ENCODE data around the gene FLRT1. TPM values are rescaled to one million over a fixed set of nuclear protein-coding genes. Genes with fewer than 3 reads are reported as not detected.

The FLRT1 gene
- total and polyA plus RNA-seq, 4 donors = 0.02 to 0.32 (median 0.05) TPM; not detected in 1

GRCh38 chr11:64056213-64056785, 20.6 kb downstream of the FLRT1 start (continued):
- TF ChIP-seq FOXA2 (IDR thresholded peaks at IDR 0.05) (no peak), NR2F2 (IDR thresholded peaks at IDR 0.05) (no peak), ATF3 (IDR thresholded peaks at IDR 0.05) (no peak), FOXA1 (IDR thresholded peaks at IDR 0.05) (no peak), HNF4G (IDR thresholded peaks at IDR 0.05) (no peak)

DNA sequence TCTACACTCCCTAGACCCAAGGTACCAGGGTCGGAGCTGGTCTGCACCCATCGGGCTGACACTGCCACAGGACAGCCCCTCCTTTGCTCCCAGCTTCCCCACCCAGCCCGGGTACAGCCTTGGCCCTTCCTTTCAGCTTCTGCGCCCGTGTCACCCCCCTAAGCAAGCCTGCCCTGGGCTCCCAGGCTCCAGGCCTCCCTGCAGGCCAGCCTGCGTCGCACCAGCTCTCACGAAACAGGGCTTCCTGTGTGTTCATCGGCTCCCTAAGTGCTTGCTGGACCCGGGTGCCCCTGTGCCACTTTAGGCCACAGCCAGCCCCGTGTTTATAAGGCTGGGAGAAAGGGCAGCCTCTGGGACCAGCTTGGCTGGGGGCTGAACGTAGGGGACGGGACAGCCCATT, 21.1 kb downstream of the FLRT1 start:
- H3K27me3 ChIP-seq (ENCODE audit: control insufficient read depth in 4 of 4, insufficient read depth in 4 of 4, low read length in 3 of 4) = no peaks in the 10 kb centered on the region
- H3K4me3 ChIP-seq (ENCODE audit: low read depth in 1 of 3, low read length in 3 of 3) = no peak overlapping the region
- no peak overlapping the region for H3K27ac ChIP-seq (ENCODE audit: low read depth in 1 of 2, low read length in 2 of 2)
- H3K9ac ChIP-seq (ENCODE audit: low read depth in 1 of 2, low read length in 2 of 2) = no peak overlapping the region
- no peaks in the 10 kb centered on the region for H3K9me3 ChIP-seq (ENCODE audit: control insufficient read depth in 4 of 4, low read length in 3 of 4)
- DNase-seq (ENCODE audit: low spot score) = no peak
- WGBS = 95% methylated on average over 13 of the region's 13 CpGs
- peaks cover 0 to 5% (median 2%) of the 10 kb centered on the region in 4 donors for H3K4me1 ChIP-seq (ENCODE audit: control insufficient read depth in 4 of 4, insufficient read depth in 4 of 4, low read length in 3 of 4)
- TF ChIP-seq EGR1 (IDR thresholded peaks at IDR 0.05; ENCODE audit: low read depth in 2 of 2) (no peak), ZBTB33 (IDR thresholded peaks at IDR 0.05) (no peak), ATF3 (IDR thresholded peaks at IDR 0.05) (no peak), CTCF (IDR thresholded peaks at IDR 0.05; ENCODE audit: low read depth, low read length, missing input control) (no peak), RXRA (IDR thresholded peaks at IDR 0.05) (no peak), REST (IDR thresholded peaks at IDR 0.05) (no peak), HNF4A (conservative IDR thresholded peaks at IDR 0.05) (no peak), NR2F2 (IDR thresholded peaks at IDR 0.05) (no peak), YY1 (IDR thresholded peaks at IDR 0.05) (no peak)
- TF ChIP-seq, protein P1, sequence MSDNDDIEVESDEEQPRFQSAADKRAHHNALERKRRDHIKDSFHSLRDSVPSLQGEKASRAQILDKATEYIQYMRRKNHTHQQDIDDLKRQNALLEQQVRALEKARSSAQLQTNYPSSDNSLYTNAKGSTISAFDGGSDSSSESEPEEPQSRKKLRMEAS (IDR thresholded peaks at IDR 0.05) = no peak
- no peaks in the 10 kb centered on the region for H3K36me3 ChIP-seq (ENCODE audit: control insufficient read depth in 4 of 4, insufficient read depth in 3 of 4, low read depth in 1 of 4, low read length in 3 of 4)
